Progenitor cell of endocrine pancreas (in vitro differentiated cells): ENCODE data around the gene SLC7A7. TPM values are rescaled to one million over a fixed set of nuclear protein-coding genes. Genes with fewer than 3 reads are reported as not detected.

Experiments
- DNase-seq: peaks from one replicate; pipeline ENCODE4 v3.0.0; 2021; ENCODE audit warnings: low spot score; ENCODE audit not compliant: unreplicated experiment
- H3K27ac Mint-ChIP-seq: 2 replicates; pipeline ENCODE4 v1.8.0; 2021; ENCODE audit warnings: mild to moderate bottlenecking, moderate library complexity, mixed read lengths
- H3K27me3 Mint-ChIP-seq: 2 replicates; pipeline ENCODE4 v1.8.0; 2021; ENCODE audit warnings: mixed read lengths
- H3K36me3 Mint-ChIP-seq: 2 replicates; pipeline ENCODE4 v1.8.0; 2022; ENCODE audit warnings: mixed read lengths; ENCODE audit not compliant: insufficient read depth
- H3K4me1 Mint-ChIP-seq: 2 replicates; pipeline ENCODE4 v1.8.0; 2021; ENCODE audit warnings: low read depth, mixed read lengths
- H3K4me3 Mint-ChIP-seq: 2 replicates; pipeline ENCODE4 v1.8.0; 2021; ENCODE audit warnings: low read depth, mild to moderate bottlenecking, moderate library complexity, mixed read lengths
- H3K9me3 Mint-ChIP-seq: 2 replicates; pipeline ENCODE4 v1.8.0; 2021; ENCODE audit warnings: low read depth, mixed read lengths
- total RNA-seq: library from RNA; stranded (reverse); gene quantifications from 2 replicates; pipeline ENCODE4 v1.2.1, GENCODE V29; 2021
- TF ChIP-seq, protein P1 (sequence below): fragments of 200-600 bp; sonication (generic); IDR thresholded peaks from one replicate; pipeline ENCODE4 v1.5.0; 2021; ENCODE audit warnings: antibody characterized with exemption, mild to moderate bottlenecking; ENCODE audit not compliant: unreplicated experiment

Gene SLC7A7
- total RNA-seq, 1 donor from 2014 or later: 6.7 TPM

DNA sequence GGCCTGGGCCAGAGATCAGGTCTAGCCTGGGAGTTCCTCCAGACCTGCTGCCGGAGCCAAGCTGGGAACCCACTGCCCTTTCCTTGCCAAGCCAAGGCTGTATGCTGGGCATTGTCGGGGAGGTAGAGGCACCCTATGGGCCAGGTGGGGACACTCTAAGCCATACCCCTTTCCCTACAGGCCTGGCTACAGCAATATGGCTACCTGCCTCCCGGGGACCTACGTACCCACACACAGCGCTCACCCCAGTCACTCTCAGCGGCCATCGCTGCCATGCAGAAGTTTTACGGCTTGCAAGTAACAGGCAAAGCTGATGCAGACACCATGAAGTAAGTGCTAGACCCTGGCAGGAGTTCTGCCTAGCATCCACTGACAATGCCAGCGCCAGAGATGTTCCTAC, 26.1 kb upstream of the SLC7A7 start:
- Mint-ChIP-seq H3K4me1 (peaks cover 12% of the 10 kb centered on the region), H3K4me3 (no peak overlapping the region), H3K9me3 (no peaks in the 10 kb centered on the region), H3K36me3 (peaks cover 14% of the 10 kb centered on the region), H3K27me3 (no peaks in the 10 kb centered on the region), H3K27ac (no peak overlapping the region)
- TF ChIP-seq, protein P1, sequence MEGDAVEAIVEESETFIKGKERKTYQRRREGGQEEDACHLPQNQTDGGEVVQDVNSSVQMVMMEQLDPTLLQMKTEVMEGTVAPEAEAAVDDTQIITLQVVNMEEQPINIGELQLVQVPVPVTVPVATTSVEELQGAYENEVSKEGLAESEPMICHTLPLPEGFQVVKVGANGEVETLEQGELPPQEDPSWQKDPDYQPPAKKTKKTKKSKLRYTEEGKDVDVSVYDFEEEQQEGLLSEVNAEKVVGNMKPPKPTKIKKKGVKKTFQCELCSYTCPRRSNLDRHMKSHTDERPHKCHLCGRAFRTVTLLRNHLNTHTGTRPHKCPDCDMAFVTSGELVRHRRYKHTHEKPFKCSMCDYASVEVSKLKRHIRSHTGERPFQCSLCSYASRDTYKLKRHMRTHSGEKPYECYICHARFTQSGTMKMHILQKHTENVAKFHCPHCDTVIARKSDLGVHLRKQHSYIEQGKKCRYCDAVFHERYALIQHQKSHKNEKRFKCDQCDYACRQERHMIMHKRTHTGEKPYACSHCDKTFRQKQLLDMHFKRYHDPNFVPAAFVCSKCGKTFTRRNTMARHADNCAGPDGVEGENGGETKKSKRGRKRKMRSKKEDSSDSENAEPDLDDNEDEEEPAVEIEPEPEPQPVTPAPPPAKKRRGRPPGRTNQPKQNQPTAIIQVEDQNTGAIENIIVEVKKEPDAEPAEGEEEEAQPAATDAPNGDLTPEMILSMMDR: no peak
- DNase-seq: no peak

DNA sequence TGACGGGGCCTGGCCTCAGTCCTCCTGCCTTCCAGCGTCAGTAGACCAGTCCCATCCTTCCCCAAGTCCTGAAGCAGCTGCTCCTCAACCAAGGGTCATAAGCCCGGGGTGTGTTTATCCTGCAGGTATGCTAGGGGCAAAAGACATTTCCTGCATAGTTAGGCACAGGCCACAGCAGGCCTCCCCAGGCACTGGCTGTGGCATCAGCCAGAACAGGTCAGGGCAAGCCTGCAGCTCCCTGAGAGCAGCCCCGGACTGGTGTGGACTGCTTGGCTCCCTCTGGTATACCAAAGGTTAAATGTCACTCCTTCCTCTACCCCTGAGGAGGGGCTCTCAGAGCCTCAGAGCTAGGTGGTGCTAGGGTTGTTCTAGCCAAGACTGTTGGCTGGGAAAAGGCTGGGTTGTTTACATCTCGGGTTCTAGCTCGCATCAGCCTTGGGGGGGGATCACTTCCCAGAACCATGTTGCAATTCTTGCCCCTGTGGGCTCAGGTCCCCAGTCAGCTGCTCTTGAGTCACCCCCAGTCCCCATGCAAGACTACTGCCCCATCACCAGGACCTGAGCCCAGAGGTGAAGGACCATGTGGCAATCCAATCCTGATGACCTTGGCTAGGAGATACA, 24.0 kb upstream of the SLC7A7 start:
- Mint-ChIP-seq H3K27me3 (no peaks in the 10 kb centered on the region), H3K36me3 (peaks cover 11% of the 10 kb centered on the region), H3K9me3 (no peaks in the 10 kb centered on the region), H3K27ac (peak overlapping the region; percentile 74), H3K4me3 (peak overlapping the region; percentile 100), H3K4me1 (peaks cover 22% of the 10 kb centered on the region)
- TF ChIP-seq, protein P1: no peak
- DNase-seq: no peak

DNA sequence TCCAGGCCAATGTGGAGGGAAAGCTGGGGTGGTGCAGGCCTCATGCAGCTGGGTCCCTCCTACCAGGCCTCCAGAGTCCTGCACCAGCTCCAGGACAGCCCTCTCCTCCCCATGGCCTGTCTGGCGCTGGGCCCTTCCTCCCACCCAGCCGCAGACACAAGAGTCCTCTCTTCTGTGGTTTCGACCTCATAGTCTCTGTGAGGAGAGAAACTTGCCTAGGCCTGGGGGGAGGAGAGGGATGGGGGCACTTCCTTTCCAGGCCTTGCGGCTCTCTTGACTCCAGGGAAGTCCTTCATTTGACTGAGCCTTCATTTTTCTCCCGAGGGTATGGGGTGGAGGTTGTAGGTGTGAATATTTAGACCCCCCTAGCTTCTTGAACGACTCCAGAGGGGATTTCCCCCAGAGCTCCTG, 23.4 kb upstream of the SLC7A7 start:
- H3K27me3 Mint-ChIP-seq: no peaks in the 10 kb centered on the region
- peak overlapping the region; percentile 96 for H3K27ac Mint-ChIP-seq
- H3K36me3 Mint-ChIP-seq: peaks cover 9% of the 10 kb centered on the region
- H3K4me3 Mint-ChIP-seq: peak overlapping the region; percentile 100
- TF ChIP-seq, protein P1: no peak
- peaks cover 22% of the 10 kb centered on the region for H3K4me1 Mint-ChIP-seq
- DNase-seq: no peak
- no peaks in the 10 kb centered on the region for H3K9me3 Mint-ChIP-seq

DNA sequence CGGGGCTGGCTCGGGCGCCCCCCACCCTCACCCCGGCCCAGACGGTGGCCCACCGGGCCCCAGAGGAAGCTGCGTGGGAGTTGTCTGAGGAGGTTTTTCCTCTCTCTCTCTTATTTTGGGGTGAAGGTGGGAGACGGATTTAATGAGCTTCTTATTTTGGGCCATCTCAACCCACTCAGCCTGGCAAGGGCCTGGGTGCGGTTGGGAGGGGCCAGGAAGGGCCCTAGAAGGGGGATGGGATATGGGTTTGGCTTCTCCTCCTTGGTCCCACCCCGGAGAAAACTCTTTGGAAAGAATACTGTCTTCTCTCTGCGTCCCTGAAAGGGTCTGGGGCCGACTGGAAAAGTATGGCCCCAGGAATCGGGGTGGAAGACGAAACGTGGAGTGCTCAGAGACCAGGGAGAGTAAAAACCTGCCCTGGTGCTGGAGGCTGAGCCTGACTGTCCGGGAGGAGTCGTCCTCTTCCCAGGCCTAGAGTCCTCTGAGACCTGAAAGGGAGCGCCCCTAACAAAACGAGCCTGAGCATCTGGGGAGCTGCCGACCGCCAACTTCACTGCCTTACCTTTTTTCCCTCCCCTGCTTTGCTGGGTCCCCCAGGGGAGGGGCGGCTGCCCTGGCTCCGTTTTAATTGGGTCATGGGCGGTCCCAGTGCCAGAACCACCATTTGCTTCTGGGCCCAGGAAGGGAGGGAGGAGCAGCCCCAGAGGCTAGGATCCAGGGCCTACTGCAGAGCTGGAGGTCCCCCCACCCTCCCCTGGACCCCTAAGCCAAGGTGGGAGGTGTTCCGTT, 22.7 kb upstream of the SLC7A7 start:
- H3K4me1 Mint-ChIP-seq: peaks cover 22% of the 10 kb centered on the region
- no peaks in the 10 kb centered on the region for H3K9me3 Mint-ChIP-seq
- H3K36me3 Mint-ChIP-seq: peaks cover 6% of the 10 kb centered on the region
- no peak for DNase-seq
- peak overlapping the region; percentile 100 for H3K4me3 Mint-ChIP-seq
- no peaks in the 10 kb centered on the region for H3K27me3 Mint-ChIP-seq
- TF ChIP-seq, protein P1: no peak
- H3K27ac Mint-ChIP-seq: peak overlapping the region; percentile 96

DNA sequence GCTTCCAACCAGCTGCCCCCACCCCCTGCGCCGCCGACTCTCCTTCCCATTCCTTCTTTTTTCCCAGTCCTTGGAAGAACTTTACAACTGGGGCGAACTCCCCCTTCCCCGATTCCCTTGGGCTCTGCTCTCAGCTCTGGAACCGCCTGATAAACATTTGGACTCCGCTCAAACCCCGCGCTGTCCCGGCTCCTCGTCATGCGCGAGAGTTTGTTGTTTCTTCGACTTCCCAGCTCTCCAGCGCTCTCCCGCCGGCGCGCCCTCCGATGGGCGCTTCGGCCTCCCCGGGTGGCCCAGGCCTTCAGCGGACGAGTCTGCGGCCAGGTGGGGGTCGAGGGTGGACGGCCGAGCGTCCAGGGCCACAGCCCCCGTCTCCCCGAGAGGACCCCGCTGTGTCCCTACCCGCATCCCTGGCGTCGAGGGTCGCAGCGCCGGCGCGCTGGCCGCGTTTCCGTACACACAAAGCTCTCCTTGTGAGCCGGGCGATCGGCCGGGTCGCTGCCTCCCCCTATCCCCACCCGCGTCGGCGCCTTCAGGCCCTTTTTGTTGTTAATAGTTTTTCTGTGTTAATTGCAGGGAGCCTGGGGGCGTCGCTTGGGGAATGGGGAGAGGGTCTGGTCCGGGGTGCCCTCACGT, 22.0 kb upstream of the SLC7A7 start:
- H3K27ac Mint-ChIP-seq: peak overlapping the region; percentile 99
- peaks cover 4% of the 10 kb centered on the region for H3K36me3 Mint-ChIP-seq
- DNase-seq: peak; percentile 42
- TF ChIP-seq, protein P1: no peak
- peak overlapping the region; percentile 100 for H3K4me3 Mint-ChIP-seq
- no peaks in the 10 kb centered on the region for H3K27me3 Mint-ChIP-seq
- H3K4me1 Mint-ChIP-seq: peaks cover 22% of the 10 kb centered on the region
- no peaks in the 10 kb centered on the region for H3K9me3 Mint-ChIP-seq
